Stimulated activated memory B cell treated with anti-CD40 and anti-IgM and Interleukin-4, amounts not matched to agents 10 μg/mL and 1 μg/mL and 100 μg/mL, for 72 hours (primary cell): ENCODE results near the gene TPCN1.

Source experiments
- ATAC-seq: fragments of 150-1000 bp; cut with Tn5 transposase; 2 replicates; pipeline ENCODE4 v1.10.0; 2021
- H3K27ac Mint-ChIP-seq: one replicate; pipeline ENCODE4 v1.8.0; 2022; ENCODE audit warnings: mild to moderate bottlenecking, mixed read lengths
- H3K27me3 Mint-ChIP-seq: one replicate; pipeline ENCODE4 v1.8.0; 2022; ENCODE audit warnings: mixed read lengths
- H3K36me3 Mint-ChIP-seq: one replicate; pipeline ENCODE4 v1.8.0; 2022; ENCODE audit warnings: mixed read lengths
- H3K4me1 Mint-ChIP-seq: one replicate; pipeline ENCODE4 v1.8.0; 2022; ENCODE audit warnings: mixed read lengths
- H3K4me3 Mint-ChIP-seq: one replicate; pipeline ENCODE4 v1.8.0; 2022; ENCODE audit warnings: mild to moderate bottlenecking, moderate library complexity, mixed read lengths
- H3K9me3 Mint-ChIP-seq: one replicate; pipeline ENCODE4 v1.8.0; 2022; ENCODE audit warnings: mixed read lengths

Gene TPCN1

DNA sequence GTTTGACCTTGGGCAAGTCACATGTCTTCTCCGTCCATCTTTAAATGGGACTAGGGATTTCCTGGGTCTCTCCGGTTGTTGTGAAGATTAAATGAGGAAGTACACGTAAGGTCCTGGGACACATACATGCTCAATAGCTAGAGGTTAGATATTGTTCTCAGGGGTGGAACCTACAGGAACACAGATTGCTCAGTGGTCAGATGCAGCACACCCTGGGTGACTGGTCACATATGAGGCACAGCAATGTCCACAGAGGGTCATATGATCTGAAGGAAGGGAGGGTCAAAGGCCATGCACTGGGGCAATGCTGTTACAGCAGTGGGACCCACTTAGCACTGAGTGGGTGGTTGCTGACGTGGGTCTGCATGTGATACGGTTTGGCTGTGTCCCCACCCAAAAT, 125.1 kb downstream of the TPCN1 start:
- H3K4me1 Mint-ChIP-seq, result peaks cover 10% of the 10 kb centered on the region
- no peak for ATAC-seq
- no peaks in the 10 kb centered on the region for H3K9me3 Mint-ChIP-seq
- H3K27ac Mint-ChIP-seq, result no peak overlapping the region
- peaks cover 25% of the 10 kb centered on the region for H3K27me3 Mint-ChIP-seq
- no peaks in the 10 kb centered on the region for H3K36me3 Mint-ChIP-seq
- H3K4me3 Mint-ChIP-seq, result no peak overlapping the region

DNA sequence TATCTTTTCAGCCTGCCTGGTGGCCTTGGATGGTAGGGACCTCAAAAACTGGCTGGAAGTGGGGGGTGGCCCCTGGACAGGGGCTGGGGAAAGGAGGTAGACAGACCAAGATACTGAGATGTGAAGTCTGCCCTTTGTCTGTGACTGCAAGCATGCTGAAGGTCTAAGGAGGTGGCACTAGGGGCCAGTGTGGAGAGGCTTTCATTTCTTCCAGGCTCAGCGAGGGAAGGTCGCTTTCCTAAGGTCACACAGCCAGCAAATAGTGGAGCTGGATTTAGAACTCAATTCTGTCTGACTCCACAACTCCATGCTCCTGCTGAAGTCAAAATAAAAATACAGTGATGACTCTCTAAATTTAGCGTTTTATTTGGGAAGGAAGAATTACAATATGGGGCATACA, 125.8 kb downstream of the TPCN1 start:
- H3K27ac Mint-ChIP-seq, result no peak overlapping the region
- H3K4me1 Mint-ChIP-seq, result peaks cover 2% of the 10 kb centered on the region
- H3K36me3 Mint-ChIP-seq, result no peaks in the 10 kb centered on the region
- ATAC-seq, result no peak
- no peaks in the 10 kb centered on the region for H3K9me3 Mint-ChIP-seq
- peaks cover 31% of the 10 kb centered on the region for H3K27me3 Mint-ChIP-seq
- no peak overlapping the region for H3K4me3 Mint-ChIP-seq

DNA sequence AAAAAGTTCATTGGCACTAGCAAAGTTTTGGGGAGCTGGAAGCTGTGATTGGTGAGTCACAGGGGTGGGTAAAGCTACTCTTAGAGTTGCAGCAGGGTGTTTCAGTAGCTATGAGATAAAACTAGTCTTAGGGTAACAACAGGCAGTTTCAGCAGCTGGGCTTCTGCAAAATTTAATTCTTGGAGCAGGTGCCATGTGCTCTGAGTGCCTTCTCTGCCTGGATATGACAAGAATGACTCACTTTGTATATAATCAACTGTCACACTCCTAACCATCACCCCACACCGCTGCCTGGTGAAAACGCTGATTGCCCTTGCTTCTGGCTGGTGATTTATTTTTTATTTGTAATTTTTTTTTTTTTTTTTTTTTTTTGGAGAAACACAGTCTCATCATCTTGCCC, 126.6 kb downstream of the TPCN1 start:
- H3K9me3 Mint-ChIP-seq, result no peaks in the 10 kb centered on the region
- H3K27ac Mint-ChIP-seq, result no peak overlapping the region
- H3K36me3 Mint-ChIP-seq, result no peaks in the 10 kb centered on the region
- H3K27me3 Mint-ChIP-seq, result peaks cover 39% of the 10 kb centered on the region
- no peak overlapping the region for H3K4me3 Mint-ChIP-seq
- ATAC-seq, result no peak
- peaks cover 6% of the 10 kb centered on the region for H3K4me1 Mint-ChIP-seq
